Dermis blood vessel endothelial cell (primary cell): Measurements from ENCODE around the gene TBC1D22A. TPM values are rescaled to one million over a fixed set of nuclear protein-coding genes. Genes with fewer than 3 reads are reported as not detected.

Source experiments
- DNase-seq: peaks from one replicate; pipeline ENCODE4 v3.0.0; 2010
- total RNA-seq: library from RNA; depleted of rRNA; stranded (reverse); fragments of >200 nt; gene quantifications from 2 replicates; pipeline ENCODE4 v1.2.3, GENCODE V29; 2014

The TBC1D22A gene
- total RNA-seq, 1 donor from 2014 or later: 19.4 TPM

DNA sequence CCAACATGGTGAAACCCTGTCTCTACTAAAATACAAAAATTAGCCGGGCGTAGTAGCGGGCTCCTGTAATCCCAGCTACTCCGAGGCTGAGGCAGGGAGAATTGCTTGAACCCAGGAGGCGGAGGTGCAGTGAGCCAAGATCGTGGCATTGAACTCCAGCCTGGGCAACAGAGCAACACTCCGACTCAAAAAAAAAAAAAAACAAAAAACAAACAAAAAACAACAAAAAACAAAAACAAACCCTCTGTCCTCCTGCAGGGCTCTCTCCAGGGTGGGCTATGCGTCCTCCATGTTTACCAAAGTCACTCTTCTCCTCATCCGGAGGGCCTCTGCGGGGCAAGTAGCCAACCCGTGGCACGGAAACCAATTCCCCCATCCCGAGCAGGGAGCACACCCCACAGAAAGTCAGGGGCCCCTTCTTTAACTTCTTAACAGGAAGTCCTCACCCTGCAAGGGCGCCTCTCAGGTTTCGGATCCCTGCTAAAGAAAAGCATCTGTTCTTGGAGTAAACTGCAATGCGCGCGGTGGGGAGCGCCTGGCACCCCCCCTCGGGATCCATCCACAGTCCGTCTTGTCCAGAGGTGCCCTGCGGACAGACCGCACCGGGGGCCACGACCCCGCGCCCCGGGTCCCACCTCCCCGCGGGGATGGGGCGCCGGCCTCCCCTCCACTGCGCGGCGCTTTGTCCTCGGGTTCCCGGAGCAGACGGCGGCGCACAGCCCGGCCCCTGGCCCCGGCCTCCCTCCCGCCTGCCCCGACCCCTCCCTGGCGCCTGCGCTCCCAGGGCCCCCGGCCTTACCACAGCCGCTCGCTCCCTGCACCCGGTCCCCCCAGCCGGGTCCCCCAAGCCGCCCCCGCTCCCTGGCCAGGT, 25.1 kb upstream of the TBC1D22A start:
- peak; percentile 44 for DNase-seq

DNA sequence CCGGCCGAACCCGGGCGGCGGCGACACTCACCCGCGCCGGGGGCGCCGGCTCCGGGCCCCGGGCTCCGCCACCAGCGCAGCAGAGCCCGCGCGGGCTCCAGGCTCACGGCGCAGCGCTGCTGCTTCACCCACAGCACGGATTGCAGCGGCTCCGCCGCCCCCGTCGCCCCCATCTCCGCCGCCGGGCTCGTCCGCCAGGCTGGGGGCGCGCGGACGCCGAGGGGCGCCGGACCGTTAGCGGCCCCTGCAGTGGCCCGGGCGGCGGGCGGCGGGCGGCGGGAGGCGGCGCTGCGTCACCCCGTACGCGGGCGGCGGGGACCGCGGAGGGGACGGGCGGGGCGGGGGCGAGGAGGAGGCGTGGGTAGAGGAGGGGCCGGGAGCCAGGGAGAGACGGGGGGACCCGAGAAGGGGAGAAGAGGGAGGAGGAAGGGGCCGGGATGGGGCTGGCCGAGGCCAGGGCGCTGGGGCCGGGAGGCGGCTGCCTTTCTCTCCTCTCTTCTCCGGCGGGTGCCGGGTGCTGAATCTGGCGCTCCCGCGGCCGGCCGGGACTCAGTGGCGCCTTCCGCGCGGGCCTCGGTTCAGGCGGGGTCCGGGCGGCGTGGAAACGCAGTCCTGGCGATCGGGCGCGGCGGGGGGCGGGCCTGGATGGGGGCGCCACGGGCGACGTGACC, 24.3 kb upstream of the TBC1D22A start, which contains the start of gene CERK:
Gene CERK, minus strand, starts transcription at position 277 of the 671 bp plus-strand sequence. Its CDS starts 104 bp downstream, at position 173.
- peak; percentile 72 for DNase-seq

DNA sequence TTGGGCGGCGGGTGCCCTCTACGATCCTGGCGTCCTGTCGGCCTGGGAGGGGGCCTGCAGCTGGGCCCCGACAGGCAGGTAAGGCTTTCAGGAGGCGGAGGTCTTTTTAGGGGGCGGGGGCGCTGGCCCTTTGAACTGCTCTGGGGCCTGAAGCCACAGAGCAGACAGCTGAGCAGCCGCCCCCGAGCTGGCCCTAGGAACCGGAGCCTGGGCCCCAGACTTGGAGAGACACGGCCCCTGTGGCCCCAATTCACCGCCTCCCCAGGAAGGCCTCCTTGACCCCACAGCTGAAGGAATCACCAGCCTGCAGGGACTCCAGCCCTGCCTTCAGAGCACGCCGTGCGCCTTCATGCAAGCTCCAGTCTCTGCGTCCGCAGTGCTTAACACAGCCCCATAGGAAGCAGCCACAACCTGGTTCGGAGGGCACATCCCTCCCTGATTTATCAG, 23.8 kb upstream of the TBC1D22A start:
- DNase-seq: peak; percentile 52

GRCh38 chr22:46739094-46739870, 23.2 kb upstream of the TBC1D22A start:
- DNase-seq: no peak

GRCh38 chr22:46740910-46741780, 21.3 kb upstream of the TBC1D22A start:
- no peak for DNase-seq

DNA sequence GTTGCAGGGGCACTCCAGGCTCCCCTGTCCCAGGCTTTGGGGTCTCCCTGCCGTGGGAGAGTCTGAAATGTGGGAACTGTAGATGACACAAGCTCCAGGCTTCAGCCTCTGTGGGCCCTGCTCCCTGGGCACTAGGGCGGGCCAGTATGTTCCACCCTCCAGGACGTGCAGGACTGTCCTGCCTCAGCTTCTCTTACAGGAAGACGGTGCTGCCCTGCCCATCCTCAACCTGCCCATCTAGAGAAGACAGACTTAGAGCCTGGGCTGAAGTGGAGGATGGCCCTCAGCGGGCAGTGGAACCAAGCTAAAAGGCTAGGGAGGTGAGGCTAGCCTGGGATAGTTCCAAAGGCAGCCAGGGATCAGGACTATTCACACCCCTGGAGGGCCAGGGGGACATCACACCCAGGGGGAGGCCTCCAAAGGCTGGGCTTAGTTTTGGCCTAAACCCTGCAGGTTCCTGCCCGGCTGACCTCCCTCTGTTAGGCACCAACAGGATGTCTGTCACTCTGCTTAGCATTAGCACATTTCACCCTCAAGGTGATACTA, 20.4 kb upstream of the TBC1D22A start:
- no peak for DNase-seq

DNA sequence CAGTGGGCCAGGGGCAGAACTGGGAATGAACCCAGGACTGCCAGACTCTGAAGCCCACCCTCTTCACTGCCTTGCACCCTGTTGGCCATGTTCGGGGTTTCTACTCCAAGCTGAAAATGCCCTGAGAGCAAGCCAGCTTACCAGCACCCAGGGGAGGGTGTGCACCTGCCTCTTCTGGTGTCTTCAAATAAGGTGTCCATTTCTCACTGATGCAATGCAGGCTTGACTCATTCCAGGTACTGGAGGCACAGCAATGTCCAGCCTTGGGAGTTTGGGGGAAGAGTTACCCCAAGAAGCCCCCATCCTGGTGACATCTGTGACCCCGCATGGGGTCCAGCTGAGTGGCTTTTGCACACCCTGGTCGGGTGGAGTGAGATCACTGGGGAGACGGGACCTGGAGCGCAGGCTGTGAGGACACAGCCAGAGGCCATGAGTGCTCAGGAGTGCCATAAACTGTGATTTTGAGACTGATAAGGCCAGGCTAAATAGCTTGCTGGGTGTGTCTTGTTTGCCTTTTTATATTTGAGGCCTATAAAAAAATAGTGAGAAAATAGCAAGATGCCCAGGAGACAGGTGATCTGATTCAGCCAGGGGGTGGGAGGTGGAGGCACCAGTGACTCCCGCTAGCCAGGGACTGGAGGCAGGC, 19.8 kb upstream of the TBC1D22A start:
- no peak for DNase-seq

- DNase-seq: no peak
These were observed 17.9 kb upstream of the TBC1D22A start for GRCh38 chr22:46744581-46744980.

- no peak for DNase-seq
These were observed 16.3 kb upstream of the TBC1D22A start for GRCh38 chr22:46746192-46746591.

DNA sequence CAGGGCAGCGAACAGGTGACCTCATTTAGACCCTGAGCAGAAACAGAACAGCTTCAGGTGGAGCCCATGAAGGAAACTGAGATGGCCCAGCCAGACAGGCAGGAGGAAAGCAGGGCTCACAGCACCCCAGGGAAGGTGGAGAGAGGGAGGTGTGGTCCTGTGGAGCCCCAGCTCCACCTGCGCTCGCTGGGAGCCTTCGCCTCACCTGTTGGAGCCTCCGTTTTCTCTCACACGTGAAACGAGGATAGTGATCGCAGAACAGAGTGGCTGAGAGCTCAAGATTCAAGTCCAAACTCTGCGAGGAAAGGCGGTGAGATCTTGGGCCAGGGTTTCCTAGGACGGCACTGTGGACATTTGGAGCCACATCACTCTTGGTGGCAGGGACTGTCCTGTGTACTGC, 15.8 kb upstream of the TBC1D22A start:
- DNase-seq: no peak

DNA sequence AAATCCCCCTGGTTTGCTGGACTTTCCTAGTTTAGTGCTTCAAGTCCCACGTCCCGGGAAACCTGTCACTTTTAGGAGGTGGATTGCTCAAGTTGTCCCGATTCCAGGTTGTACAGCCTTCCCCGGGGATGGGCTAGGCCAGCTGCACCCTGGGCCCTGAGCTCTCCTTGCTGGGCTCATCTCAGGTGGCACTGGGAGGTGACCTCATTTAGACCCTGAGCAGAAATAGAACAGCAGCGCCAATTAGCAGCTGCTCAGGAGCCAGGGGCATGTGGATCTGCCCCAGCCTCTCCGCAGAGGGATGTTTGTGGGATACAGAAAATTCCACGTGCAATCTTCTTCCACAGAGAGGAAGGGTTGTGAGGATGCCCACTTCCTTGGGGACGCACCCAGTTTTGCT, 14.8 kb upstream of the TBC1D22A start:
- DNase-seq: no peak

- DNase-seq: no peak
These were observed 14.1 kb upstream of the TBC1D22A start for GRCh38 chr22:46748206-46748907.

DNA sequence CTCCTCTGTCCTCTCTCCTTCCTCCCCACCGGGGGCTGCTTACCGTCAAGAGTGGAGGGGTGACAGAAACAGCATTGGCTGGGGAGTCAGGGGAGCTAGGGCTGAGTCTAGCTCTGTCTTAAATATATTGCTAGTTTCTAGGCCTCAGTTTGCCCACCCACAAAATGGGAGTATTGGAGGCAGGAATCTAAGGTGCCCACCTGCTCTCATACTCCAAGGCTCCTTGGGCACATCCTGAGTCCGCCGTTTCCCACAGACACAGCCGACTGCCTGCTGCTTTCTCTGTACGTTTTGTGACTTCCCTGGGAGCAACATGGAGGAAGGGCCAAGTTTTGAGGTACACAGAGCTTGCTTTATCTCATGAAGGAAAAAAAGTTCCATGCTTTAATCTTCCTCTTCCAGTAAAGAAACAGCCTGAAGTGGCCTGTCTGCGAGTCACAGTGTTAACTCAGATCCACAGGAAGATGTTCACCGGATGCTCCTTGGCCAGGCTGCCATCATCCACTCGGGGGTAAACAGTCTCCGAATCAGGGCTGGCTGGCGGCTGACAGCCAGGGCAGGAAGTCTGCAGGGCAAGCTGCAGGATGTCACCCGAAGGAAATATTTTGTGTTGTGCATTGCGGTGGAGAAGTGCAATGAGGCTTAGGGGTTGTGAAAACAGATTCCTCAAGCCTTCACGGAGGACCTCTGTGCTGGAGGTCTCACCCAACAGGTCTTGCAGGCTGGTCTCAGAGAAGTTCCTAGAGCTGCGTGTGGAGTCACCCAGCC, 13.4 kb upstream of the TBC1D22A start:
- DNase-seq: peak; percentile 80

- peak; percentile 46 for DNase-seq
These were observed 12.5 kb upstream of the TBC1D22A start for GRCh38 chr22:46749682-46750529.

GRCh38 chr22:46750530-46750800, 12.0 kb upstream of the TBC1D22A start:
- DNase-seq: no peak

DNA sequence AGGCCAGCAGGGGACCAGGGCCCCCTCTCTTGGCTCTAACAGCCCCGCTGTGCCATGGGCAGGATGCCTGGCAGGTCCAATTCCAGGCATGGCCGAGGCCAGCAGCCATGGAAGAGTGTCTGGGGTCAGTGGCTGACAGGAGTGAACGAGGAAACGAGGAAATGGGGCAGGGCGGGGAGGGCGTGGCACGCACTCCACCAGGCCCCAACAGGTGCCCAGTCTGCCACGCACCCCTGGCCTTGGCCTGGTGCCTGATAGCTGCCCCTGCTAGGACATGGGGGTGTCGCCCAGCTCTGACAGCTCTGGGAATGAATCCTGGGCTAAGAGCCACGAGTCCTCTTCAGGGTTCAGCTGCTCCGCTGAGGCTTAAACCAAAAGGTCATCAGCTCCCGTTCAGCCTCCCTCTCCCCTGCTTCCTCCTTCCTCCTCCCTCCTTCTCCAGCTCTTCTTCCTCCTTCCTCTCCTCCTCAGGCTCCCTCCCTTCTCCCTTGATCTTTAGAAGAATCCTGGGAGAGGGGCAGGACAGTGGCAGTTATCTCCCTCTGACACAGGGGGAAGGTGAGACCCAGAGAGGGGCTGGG, 11.5 kb upstream of the TBC1D22A start:
- DNase-seq: no peak

GRCh38 chr22:46752286-46752987, 10.0 kb upstream of the TBC1D22A start:
- no peak for DNase-seq

DNA sequence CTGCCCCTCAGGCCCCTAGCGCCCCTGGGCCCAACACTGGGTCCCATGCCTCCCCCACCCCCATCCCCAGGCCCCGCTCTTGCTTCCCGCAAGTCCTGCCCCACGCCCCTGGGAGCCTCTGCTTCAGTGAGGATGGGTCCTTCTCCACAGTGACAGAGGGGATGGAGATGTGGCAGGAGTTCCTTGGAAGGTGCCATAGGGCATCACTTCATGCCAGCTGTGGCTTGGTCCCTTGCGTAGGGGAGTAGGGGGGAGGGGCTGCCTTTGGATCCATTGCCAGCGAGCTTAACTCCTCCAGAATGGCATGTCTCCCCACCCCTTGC, 9.5 kb upstream of the TBC1D22A start:
- no peak for DNase-seq
